DMS114 treated with DMSO at 0.1 percent for 48 hours (cell line): Measurements from ENCODE around the gene POLR3GL.
A peak's percentile ranks its signal among the peaks of the same experiment; 100 is the strongest.

Experiments used
- DNase-seq: peaks from one replicate; lab custom pipeline; 2025; ENCODE audit not compliant: unreplicated experiment; lab: John Stamatoyannopoulos, UW

The POLR3GL gene

DNA sequence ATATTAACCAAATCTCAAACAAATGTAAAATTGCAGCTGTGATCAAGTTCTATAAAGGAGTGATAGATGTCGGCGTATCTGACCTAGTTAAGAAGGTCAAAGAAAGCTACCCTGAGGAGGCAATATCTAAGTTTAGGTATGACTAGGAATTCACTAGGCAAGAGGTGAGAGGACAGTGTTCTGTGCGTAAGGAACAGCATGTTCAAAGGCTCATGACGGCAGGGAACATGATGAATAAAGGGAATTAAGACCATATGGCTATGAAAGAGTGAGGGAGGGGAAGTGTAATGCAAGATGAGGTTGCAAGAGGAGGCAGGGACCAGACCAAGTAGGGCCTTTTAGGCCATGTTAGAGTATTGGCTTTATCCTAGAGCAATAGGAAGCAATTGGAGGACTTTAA lies 15.3 kb upstream of the POLR3GL start:
- DNase-seq, result no peak

- DNase-seq, result no peak
Observed at GRCh38 chr1:145951526-145951925, 13.0 kb upstream of the POLR3GL start.

DNA sequence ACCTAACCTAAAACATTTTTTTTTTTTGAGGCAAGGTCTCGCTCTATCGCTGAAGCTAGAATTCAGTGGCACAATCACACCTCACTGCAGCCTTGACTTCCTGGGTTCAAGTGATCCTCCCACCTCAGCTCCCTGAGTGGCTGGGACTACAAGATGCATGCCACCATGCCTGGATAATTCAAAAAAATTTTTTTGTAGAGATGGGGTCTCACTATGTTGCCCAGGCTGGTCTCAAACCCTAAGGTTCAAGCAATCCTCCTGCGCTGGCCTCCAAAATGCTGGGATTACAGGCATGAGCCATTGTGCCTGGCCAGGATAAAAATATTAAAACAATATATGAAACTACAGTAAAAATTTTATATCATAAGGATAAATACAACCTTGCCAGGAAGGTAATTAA lies 11.6 kb upstream of the POLR3GL start:
- no peak for DNase-seq

DNA sequence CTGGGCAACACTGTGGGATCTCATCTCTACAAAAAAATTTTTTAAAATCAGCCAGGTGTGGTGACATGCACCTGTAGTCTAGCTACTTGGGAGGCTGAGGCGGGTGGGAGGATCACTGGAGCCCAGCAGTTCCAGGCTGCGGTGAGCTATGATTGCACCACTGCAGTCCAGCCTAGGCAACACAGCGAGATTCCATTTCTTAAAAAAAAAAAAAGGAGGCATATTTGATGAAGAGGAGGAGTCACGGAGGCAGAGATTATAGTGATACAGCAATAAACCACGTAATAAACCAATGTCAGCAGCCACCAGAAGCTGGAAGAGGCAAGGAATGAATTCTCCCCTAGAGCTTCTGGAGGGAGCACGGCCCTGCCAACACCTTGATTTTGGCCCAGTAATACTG lies 10.6 kb upstream of the POLR3GL start:
- no peak for DNase-seq

- no peak for DNase-seq
Observed at GRCh38 chr1:145955436-145955835, 9.1 kb upstream of the POLR3GL start.

GRCh38 chr1:145956361-145956760 lies 8.1 kb upstream of the POLR3GL start:
- DNase-seq, result no peak

GRCh38 chr1:145956781-145957442 lies 7.6 kb upstream of the POLR3GL start:
- no peak for DNase-seq

DNA sequence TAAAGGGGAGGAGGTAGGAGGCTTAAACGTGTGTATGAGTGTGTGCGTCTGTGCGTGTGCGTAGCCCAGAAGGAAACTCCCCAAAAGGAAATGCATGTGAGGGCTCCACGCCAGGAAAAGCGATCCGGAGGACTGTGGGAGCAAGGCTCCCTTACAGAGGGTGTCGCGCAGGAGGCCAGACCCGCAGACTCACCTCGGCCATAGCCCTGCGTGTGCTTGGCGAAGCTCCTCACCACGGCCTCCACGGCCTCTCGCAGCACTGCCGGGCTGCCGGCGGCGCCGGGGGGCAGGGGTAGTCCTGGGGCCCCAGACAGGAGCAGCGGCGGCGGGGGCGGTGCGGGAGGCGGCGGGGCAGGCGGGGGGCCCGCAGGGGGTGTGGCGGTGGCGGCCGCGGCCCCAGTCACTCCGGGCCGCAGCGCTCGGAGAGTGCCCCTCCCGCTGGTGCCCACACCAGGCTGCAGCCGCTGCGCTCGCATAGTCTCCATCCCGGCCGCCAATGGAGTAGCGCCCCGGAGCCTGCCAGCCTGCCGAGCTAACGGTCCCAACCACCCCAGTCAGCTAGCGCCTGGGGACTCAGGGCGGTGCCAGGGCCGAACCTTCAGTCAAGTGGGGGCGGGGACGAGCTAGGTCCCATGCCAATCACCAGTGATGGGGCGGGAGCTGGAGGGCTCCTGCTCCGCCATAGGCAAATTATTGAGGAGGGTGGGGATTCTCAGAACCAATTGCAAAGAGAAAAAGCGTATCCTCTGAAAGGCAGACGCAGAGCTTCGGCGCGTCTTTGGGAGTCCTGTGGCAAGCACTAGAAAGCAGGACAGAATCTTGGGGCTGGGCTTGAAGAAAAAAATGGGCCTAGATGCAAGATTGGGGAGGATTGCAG lies 6.8 kb upstream of the POLR3GL start, which contains the start of gene LIX1L:
Gene LIX1L, minus strand, starts transcription at position 575 of the 877 bp plus-strand sequence. Its CDS starts 90 bp downstream, at position 485.
- DNase-seq, result peak; percentile 99

GRCh38 chr1:145958734-145959133 lies 5.8 kb upstream of the POLR3GL start:
- no peak for DNase-seq

GRCh38 chr1:145959333-145959732 lies 5.2 kb upstream of the POLR3GL start:
- no peak for DNase-seq

- DNase-seq, result no peak
Observed at GRCh38 chr1:145959957-145960467, 4.5 kb upstream of the POLR3GL start.

- peak; percentile 80 for DNase-seq
Observed at GRCh38 chr1:145960468-145961108, 3.9 kb upstream of the POLR3GL start.

GRCh38 chr1:145961109-145961424 lies 3.4 kb upstream of the POLR3GL start:
- no peak for DNase-seq

GRCh38 chr1:145961425-145962156 lies 2.9 kb upstream of the POLR3GL start:
- no peak for DNase-seq

DNA sequence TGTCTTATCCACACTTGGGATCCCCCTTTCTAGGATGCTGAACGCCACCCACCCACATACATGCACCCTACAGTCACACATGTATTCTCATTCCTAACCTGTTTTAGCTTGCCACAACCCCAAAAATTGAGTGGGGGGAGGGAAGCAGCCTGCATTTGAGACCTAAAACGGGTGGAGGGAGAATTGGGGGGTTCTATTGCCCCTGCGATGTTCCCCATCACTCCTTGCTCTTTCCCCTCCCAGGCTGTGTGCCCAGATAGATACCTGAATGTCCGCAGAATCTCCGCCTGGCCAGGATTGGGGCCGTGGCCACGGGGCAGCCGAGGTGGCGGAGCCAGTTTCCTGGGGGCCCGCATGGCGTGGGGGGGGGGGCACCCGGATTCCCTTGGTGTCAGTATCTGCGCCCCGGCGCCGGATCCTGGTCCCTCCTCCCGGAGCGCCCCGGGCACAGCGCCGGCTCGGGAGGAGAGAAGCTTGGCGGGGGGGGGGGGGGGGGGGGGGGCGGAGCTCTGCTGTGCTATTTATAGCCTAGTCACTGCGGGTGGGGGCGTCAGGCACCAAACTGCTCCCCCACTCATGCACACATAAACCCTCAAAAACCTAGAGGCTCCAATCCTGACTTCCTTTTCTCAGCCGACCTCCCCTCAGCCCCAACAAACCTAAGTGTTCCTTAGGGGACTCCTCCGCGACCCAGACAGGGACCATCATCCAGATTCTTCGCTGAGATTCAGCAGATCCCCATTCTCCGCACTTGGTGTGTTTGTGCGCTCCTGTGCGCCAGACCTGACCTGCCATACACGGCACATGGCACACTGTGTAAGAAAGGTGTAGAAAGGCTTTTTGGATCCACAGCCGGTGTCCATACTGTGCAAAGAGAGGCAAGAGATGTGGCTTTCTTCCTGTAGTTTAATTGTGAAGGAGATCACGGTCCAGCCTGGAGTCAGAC lies 2.1 kb upstream of the POLR3GL start:
- DNase-seq, result no peak

GRCh38 chr1:145963265-145964019 lies 1.0 kb upstream of the POLR3GL start:
- DNase-seq, result peak; percentile 31

- no peak for DNase-seq
Observed at GRCh38 chr1:145965119-145965744, 742 bp downstream of the POLR3GL start.

GRCh38 chr1:145967288-145967687 lies 2.8 kb downstream of the POLR3GL start:
- no peak for DNase-seq

- DNase-seq, result no peak
Observed at GRCh38 chr1:145972580-145972979, 8.1 kb downstream of the POLR3GL start.
